A673 (cell line): ENCODE data around the gene SLC18A2. TPM values are rescaled to one million over a fixed set of nuclear protein-coding genes. Genes with fewer than 3 reads are reported as not detected.
"Not testable (repeated sequence)": the region's sequence is repeated elsewhere in the genome, so short reads cannot be mapped to it uniquely, and the experiment has no call there.

Experiments
- BruUV-seq: library from RNA; stranded (reverse); fragments of 400-500 nt; replicated peaks from 2 replicates; lab custom pipeline; 2021; lab: Mats Ljungman, UMichigan
- CTCF ChIA-PET: fragments of 300-600 bp; sonication (Branson Sonifier 250); formaldehyde crosslinking; loops from one replicate; lab custom pipeline; 2022; ENCODE audit warnings: antibody characterized with exemption; lab: Charles Lee
- POLR2A ChIA-PET: fragments of 300-600 bp; sonication (Branson Sonifier 250); formaldehyde crosslinking; loops from one replicate; lab custom pipeline; 2022; ENCODE audit warnings: antibody characterized with exemption; ENCODE audit not compliant: low non-redundant PET; lab: Charles Lee
- DNase-seq: peaks from one replicate; pipeline ENCODE4 v3.0.0-alpha.2; 2015; ENCODE audit warnings: low spot score
- H3K27ac ChIP-seq: fragments of 200-600 bp; sonication (generic); 2 replicates; pipeline ENCODE4 v1.5.1; 2016; ENCODE audit warnings: mixed run types, low read depth, mild to moderate bottlenecking, mixed read lengths, antibody characterized with exemption, low read length; ENCODE audit not compliant: poor library complexity, severe bottlenecking
- H3K27me3 ChIP-seq: fragments of 200-600 bp; sonication (generic); replicated peaks from 2 replicates; pipeline ENCODE4 v1.6.1; 2017; ENCODE audit warnings: mixed run types, low read depth, mild to moderate bottlenecking, mixed read lengths, antibody characterized with exemption, low read length; ENCODE audit not compliant: insufficient read depth, poor library complexity
- H3K36me3 ChIP-seq: fragments of 200-600 bp; sonication (generic); 2 replicates; pipeline ENCODE4 v1.6.1; 2016; ENCODE audit warnings: mixed run types, mild to moderate bottlenecking, mixed read lengths, antibody characterized with exemption, low read length; ENCODE audit not compliant: insufficient read depth, poor library complexity, severe bottlenecking
- H3K4me1 ChIP-seq: fragments of 200-600 bp; sonication (generic); 2 replicates; pipeline ENCODE4 v1.6.1; 2017; ENCODE audit warnings: mixed run types, mild to moderate bottlenecking, mixed read lengths, antibody characterized with exemption, low read length; ENCODE audit not compliant: insufficient read depth, poor library complexity, severe bottlenecking
- H3K4me3 ChIP-seq: fragments of 200-600 bp; sonication (generic); 2 replicates; pipeline ENCODE4 v1.5.1; 2016; ENCODE audit warnings: low read depth, mixed run types, mild to moderate bottlenecking, mixed read lengths, low read length; ENCODE audit not compliant: poor library complexity, severe bottlenecking
- H3K9me3 ChIP-seq: fragments of 200-600 bp; sonication (generic); 2 replicates; pipeline ENCODE4 v1.6.1; 2016; ENCODE audit warnings: mixed run types, low read depth, mild to moderate bottlenecking, mixed read lengths, antibody characterized with exemption, low read length; ENCODE audit not compliant: poor library complexity, severe bottlenecking
- EZH2 ChIP-seq: fragments of 200-600 bp; sonication (generic); IDR thresholded peaks from 2 replicates; pipeline ENCODE4 v1.6.1; 2017; ENCODE audit warnings: borderline replicate concordance, low read depth, mild to moderate bottlenecking, mixed read lengths, antibody characterized with exemption, low read length; ENCODE audit not compliant: poor library complexity, severe bottlenecking
- intact Hi-C: fragments of 100-400 bp; cut with micrococcal nuclease; formaldehyde crosslinking; loops from one replicate; pipeline ENCODE4 v1.10.0; 2022; ENCODE audit not compliant: unreplicated experiment
- total RNA-seq: library from RNA; stranded (reverse); gene quantifications from 2 replicates; pipeline ENCODE4 v1.2.3, GENCODE V29; 2021
- TF ChIP-seq, protein P1 (sequence below): fragments of 300-800, 200-600 bp; sonication (generic); conservative IDR thresholded peaks from 2 replicates; pipeline ENCODE4 v1.5.1; 2017; ENCODE audit warnings: low read depth, mild to moderate bottlenecking, antibody characterized with exemption, low read length, moderate library complexity, mixed read lengths

SLC18A2 gene
- total RNA-seq, 1 experiment from 2014 or later = 0.06 TPM

DNA sequence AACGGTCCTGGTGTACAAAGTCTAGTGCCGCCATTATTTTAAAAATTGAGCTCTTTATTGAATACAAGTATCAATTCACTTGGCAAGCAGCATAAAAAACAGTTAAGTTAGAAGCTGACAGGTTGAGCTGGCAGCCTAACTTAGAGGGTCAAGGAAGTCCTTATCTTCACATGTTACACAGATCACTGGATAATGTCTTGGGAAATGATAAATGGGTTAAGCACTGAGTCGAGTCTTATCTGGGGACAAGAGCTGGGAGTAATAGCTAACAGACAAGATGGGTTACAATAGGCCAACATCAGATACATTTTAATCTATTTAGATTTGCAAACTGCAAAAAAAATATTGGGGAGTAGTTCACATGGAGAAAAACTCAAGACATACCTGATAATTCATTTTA lies 34.2 kb downstream of the SLC18A2 start:
- POLR2A ChIA-PET = no interaction called here
- CTCF ChIA-PET = no interaction called here

GRCh38 chr10:117277675-117278074 lies 36.8 kb downstream of the SLC18A2 start:
- ChIA-PET POLR2A (no interaction called here), CTCF (no interaction called here)
- no TSS peak for BruUV-seq
- Histone ChIP-seq H3K27ac (no peak overlapping the region), H3K27me3 (no peaks in the 10 kb centered on the region), H3K9me3 (no peaks in the 10 kb centered on the region), H3K4me3 (no peak overlapping the region), H3K36me3 (no peaks in the 10 kb centered on the region), H3K4me1 (no peaks in the 10 kb centered on the region)
- TF ChIP-seq, protein P1, sequence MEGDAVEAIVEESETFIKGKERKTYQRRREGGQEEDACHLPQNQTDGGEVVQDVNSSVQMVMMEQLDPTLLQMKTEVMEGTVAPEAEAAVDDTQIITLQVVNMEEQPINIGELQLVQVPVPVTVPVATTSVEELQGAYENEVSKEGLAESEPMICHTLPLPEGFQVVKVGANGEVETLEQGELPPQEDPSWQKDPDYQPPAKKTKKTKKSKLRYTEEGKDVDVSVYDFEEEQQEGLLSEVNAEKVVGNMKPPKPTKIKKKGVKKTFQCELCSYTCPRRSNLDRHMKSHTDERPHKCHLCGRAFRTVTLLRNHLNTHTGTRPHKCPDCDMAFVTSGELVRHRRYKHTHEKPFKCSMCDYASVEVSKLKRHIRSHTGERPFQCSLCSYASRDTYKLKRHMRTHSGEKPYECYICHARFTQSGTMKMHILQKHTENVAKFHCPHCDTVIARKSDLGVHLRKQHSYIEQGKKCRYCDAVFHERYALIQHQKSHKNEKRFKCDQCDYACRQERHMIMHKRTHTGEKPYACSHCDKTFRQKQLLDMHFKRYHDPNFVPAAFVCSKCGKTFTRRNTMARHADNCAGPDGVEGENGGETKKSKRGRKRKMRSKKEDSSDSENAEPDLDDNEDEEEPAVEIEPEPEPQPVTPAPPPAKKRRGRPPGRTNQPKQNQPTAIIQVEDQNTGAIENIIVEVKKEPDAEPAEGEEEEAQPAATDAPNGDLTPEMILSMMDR = no peak
- no peak for DNase-seq
- intact Hi-C loops = no loop called here

More for the DNA sequence above, 34.2 kb downstream of the SLC18A2 start:
- H3K27ac ChIP-seq = no peak overlapping the region
- DNase-seq = no peak
- TF ChIP-seq, protein P1 = no peak
- no peak for TF ChIP-seq EZH2
- no peaks in the 10 kb centered on the region for H3K4me1 ChIP-seq
- intact Hi-C loops = no loop called here
- H3K9me3 ChIP-seq = no peaks in the 10 kb centered on the region
- no peaks in the 10 kb centered on the region for H3K27me3 ChIP-seq
- H3K36me3 ChIP-seq = no peaks in the 10 kb centered on the region
- H3K4me3 ChIP-seq = no peak overlapping the region
- BruUV-seq = no TSS peak

- H3K4me1 ChIP-seq = no peaks in the 10 kb centered on the region
- H3K36me3 ChIP-seq = peaks cover 6% of the 10 kb centered on the region
- H3K9me3 ChIP-seq = no peaks in the 10 kb centered on the region
- H3K27ac ChIP-seq = no peak overlapping the region
- POLR2A ChIA-PET = no interaction called here
- no peaks in the 10 kb centered on the region for H3K27me3 ChIP-seq
- intact Hi-C loops = no loop called here
- CTCF ChIA-PET = no interaction called here
- no TSS peak for BruUV-seq
- H3K4me3 ChIP-seq = no peak overlapping the region
- no peak for DNase-seq
- TF ChIP-seq EZH2 = no peak
- TF ChIP-seq, protein P1 = no peak
These were observed 44.0 kb downstream of the SLC18A2 start for GRCh38 chr10:117284716-117285494.

- H3K27me3 ChIP-seq, DNase-seq, BruUV-seq, H3K9me3 ChIP-seq, intact Hi-C loops, H3K36me3 ChIP-seq, POLR2A ChIA-PET, CTCF ChIA-PET, H3K4me3 ChIP-seq, H3K4me1 ChIP-seq, H3K27ac ChIP-seq: not testable (repeated sequence)
These were observed 50.0 kb downstream of the SLC18A2 start for GRCh38 chr10:117290872-117291271.
